Measurements from ENCODE around the gene ITGA7. TPM values are rescaled to one million over a fixed set of nuclear protein-coding genes. Genes with fewer than 3 reads are reported as not detected.

ITGA7 gene
- total and polyA plus RNA-seq, 4 donors = 34.4 to 115 (median 66.4) TPM

DNA sequence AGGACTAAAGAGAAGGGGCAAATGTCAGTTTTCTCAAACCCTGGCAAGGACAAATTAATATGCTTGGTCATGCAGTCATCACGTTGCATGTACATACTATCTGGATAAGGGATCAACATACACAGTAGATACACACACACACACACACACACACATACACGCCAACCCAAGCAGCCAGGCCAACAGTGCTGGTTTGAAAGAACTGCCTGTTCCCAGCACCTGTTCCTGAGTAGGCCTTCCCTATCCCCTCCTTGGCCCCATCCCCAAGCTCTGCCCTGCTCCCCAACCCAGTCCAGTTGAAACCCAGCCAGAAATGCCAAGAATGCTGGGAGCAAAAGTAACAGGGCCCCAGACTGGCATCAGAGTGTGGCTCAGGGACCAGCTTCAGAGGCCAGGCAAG, 4.4 kb downstream of the ITGA7 start:
- no peak overlapping the region for H3K27ac ChIP-seq (ENCODE audit: low read depth, low read length)
- peaks cover 29% of the 10 kb centered on the region for H3K36me3 ChIP-seq (ENCODE audit: control insufficient read depth, insufficient read depth, low read length)
- H3K27me3 ChIP-seq (ENCODE audit: control insufficient read depth, insufficient read depth, low read length) = no peaks in the 10 kb centered on the region
- H3K4me1 ChIP-seq (ENCODE audit: control insufficient read depth, insufficient read depth, low read length) = peaks cover 44% of the 10 kb centered on the region
- no peaks in the 10 kb centered on the region for H3K9me3 ChIP-seq (ENCODE audit: control insufficient read depth, insufficient read depth, low read length)
- 78% methylated on average over 2 of the region's 2 CpGs for WGBS (ENCODE audit: insufficient coverage)
- DNase-seq (ENCODE audit: low read depth in 4 of 6, low spot score in 6 of 6) = peak in 2 of 6 donors; percentile 27 to 60
- H3K4me3 ChIP-seq (ENCODE audit: low read depth, low read length) = no peak overlapping the region

DNA sequence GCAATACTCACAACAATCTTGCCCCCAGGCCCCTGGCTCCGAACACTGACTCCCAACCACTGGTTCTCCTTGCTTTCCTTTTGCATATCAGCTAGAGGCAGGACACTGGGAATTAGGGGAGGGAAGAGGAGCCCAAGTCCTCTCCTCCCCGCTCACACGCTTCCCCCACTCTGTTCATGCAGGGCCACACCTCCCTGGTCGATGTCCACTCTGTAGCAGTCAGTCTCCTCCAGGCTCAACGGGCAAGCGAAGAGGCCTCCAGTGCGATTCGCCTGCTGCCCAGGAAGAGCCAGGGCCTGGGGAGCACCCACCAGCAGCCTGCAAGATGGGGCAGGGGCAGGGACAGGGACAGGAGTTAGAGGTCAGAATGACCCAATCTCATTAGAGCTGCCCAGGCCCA, 4.8 kb downstream of the ITGA7 start:
- peaks cover 33% of the 10 kb centered on the region for H3K36me3 ChIP-seq (ENCODE audit: control insufficient read depth, insufficient read depth, low read length)
- whole genome bisulfite sequencing (ENCODE audit: insufficient coverage) = 100% methylated on average over 6 of the region's 8 CpGs
- no peaks in the 10 kb centered on the region for H3K27me3 ChIP-seq (ENCODE audit: control insufficient read depth, insufficient read depth, low read length)
- no peak for DNase-seq (ENCODE audit: low read depth in 4 of 6, low spot score in 6 of 6)
- H3K27ac ChIP-seq (ENCODE audit: low read depth, low read length) = no peak overlapping the region
- H3K9me3 ChIP-seq (ENCODE audit: control insufficient read depth, insufficient read depth, low read length) = no peaks in the 10 kb centered on the region
- peaks cover 40% of the 10 kb centered on the region for H3K4me1 ChIP-seq (ENCODE audit: control insufficient read depth, insufficient read depth, low read length)
- H3K4me3 ChIP-seq (ENCODE audit: low read depth, low read length) = no peak overlapping the region

DNA sequence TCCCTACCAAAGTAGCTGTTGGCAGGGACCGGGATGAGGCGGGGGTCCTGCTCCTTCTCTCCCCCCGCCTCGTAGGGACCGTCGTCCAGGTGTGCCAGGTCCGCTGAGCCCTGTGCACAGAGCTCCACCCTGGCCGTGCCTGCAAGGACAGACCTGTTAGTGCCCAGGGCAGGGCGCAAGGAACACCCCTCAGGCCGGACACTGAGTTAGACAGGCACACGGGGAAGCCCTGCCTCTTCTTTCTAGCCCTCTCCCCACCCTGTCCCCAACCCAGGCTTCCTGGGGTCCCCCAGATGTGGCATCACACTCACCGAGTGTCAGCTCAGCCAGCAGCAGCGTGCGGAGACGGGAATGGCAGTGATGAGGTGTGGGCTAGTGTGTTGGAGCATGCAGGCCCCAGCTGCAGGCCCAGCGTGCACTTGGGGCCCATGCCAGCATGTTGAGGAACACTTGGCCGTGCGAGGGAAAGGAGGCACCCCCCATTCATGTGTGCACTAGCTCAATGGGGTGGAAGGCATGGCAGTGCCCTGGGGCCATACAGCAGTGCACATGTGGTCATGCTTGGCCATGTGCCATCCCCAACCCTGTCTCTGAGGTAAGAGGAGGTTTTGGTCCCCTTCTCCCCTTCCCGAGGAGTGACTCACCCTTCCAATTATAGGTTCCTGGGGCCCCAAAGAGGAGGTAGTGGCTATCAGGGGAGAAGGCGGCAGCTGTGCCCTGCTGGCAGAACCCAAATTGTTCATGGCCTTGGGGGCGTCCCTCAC, 7.3 kb downstream of the ITGA7 start:
- no peak overlapping the region for H3K27ac ChIP-seq (ENCODE audit: low read depth, low read length)
- no peak overlapping the region for H3K4me3 ChIP-seq (ENCODE audit: low read depth, low read length)
- no peaks in the 10 kb centered on the region for H3K9me3 ChIP-seq (ENCODE audit: control insufficient read depth, insufficient read depth, low read length)
- DNase-seq (ENCODE audit: low read depth in 4 of 6, low spot score in 6 of 6) = peak in 1 of 6 donors; percentile 12
- peaks cover 55% of the 10 kb centered on the region for H3K36me3 ChIP-seq (ENCODE audit: control insufficient read depth, insufficient read depth, low read length)
- H3K4me1 ChIP-seq (ENCODE audit: control insufficient read depth, insufficient read depth, low read length) = peaks cover 21% of the 10 kb centered on the region
- no peaks in the 10 kb centered on the region for H3K27me3 ChIP-seq (ENCODE audit: control insufficient read depth, insufficient read depth, low read length)
- 80% methylated on average over 16 of the region's 21 CpGs for WGBS (ENCODE audit: insufficient coverage)

GRCh38 chr12:55699471-55700055, 8.1 kb downstream of the ITGA7 start:
- peaks cover 63% of the 10 kb centered on the region for H3K36me3 ChIP-seq (ENCODE audit: control insufficient read depth, insufficient read depth, low read length)
- 72% methylated on average over 5 of the region's 5 CpGs for WGBS (ENCODE audit: insufficient coverage)
- no peak for DNase-seq (ENCODE audit: low read depth in 4 of 6, low spot score in 6 of 6)
- no peaks in the 10 kb centered on the region for H3K27me3 ChIP-seq (ENCODE audit: control insufficient read depth, insufficient read depth, low read length)
- H3K9me3 ChIP-seq (ENCODE audit: control insufficient read depth, insufficient read depth, low read length) = no peaks in the 10 kb centered on the region
- H3K27ac ChIP-seq (ENCODE audit: low read depth, low read length) = no peak overlapping the region
- H3K4me3 ChIP-seq (ENCODE audit: low read depth, low read length) = no peak overlapping the region
- peaks cover 16% of the 10 kb centered on the region for H3K4me1 ChIP-seq (ENCODE audit: control insufficient read depth, insufficient read depth, low read length)

DNA sequence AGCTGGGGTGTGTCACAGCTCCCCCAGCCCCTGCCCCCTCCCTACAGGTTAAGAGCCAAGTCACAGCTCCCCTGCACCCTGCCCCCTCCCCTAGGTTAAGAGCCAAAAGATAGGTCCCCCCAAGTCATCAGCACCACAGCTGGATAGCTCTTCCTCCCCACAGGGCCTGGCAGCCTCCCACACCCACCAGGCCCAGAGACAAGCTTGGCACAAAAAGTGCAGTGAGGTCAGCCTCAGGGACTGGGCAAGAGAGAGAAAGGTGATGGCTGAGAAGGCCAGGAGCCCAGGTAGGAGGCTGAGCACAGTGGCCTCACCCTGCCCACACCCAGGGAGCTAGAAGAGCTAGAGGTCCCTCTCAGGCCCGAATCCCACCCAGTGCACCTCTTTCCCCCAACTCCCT, 8.7 kb downstream of the ITGA7 start:
- H3K9me3 ChIP-seq (ENCODE audit: control insufficient read depth, insufficient read depth, low read length) = no peaks in the 10 kb centered on the region
- no peak for DNase-seq (ENCODE audit: low read depth in 4 of 6, low spot score in 6 of 6)
- no peaks in the 10 kb centered on the region for H3K27me3 ChIP-seq (ENCODE audit: control insufficient read depth, insufficient read depth, low read length)
- H3K27ac ChIP-seq (ENCODE audit: low read depth, low read length) = no peak overlapping the region
- WGBS (ENCODE audit: insufficient coverage) = no CpG with 5 or more reads among the region's 1 CpG
- H3K4me1 ChIP-seq (ENCODE audit: control insufficient read depth, insufficient read depth, low read length) = peaks cover 14% of the 10 kb centered on the region
- no peak overlapping the region for H3K4me3 ChIP-seq (ENCODE audit: low read depth, low read length)
- peaks cover 69% of the 10 kb centered on the region for H3K36me3 ChIP-seq (ENCODE audit: control insufficient read depth, insufficient read depth, low read length)

DNA sequence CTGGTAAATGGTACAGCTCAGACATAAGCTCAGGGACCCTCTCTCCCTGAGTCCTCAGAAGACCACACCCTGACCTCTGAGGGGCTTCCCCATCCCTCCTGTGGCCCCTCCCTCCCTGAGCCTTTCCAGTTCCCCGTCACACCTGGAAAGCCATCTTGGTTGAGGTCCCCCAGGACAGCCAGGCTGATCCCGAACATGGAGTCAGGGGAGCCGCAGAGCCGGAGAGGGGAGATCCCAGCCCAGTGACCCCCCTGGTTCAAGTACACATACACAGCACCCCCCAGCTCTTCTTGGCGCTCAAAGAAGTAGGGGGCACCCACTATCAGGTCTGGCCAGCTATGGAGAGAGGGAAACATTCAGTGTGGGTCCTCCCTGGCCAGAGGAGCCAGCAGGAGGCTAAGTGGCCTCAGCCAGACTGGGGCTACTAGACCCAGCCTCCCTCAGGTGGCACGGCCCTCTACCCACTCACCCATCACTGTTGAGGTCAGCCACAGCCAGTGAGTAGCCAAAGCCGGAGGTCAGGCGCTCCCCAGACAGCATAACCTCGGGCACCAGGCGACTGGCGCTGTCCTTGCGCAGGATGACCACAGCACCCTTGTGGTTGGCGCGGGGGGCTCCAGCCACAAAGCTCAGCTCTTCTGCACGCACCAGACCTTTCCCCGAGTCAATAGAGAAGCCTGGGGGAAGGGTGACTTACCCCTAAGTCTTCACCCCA, 9.3 kb downstream of the ITGA7 start:
- H3K27me3 ChIP-seq (ENCODE audit: control insufficient read depth, insufficient read depth, low read length) = no peaks in the 10 kb centered on the region
- WGBS (ENCODE audit: insufficient coverage) = 88% methylated on average over 14 of the region's 16 CpGs
- H3K27ac ChIP-seq (ENCODE audit: low read depth, low read length) = no peak overlapping the region
- H3K36me3 ChIP-seq (ENCODE audit: control insufficient read depth, insufficient read depth, low read length) = peaks cover 75% of the 10 kb centered on the region
- no peak for DNase-seq (ENCODE audit: low read depth in 4 of 6, low spot score in 6 of 6)
- peaks cover 8% of the 10 kb centered on the region for H3K4me1 ChIP-seq (ENCODE audit: control insufficient read depth, insufficient read depth, low read length)
- no peak overlapping the region for H3K4me3 ChIP-seq (ENCODE audit: low read depth, low read length)
- H3K9me3 ChIP-seq (ENCODE audit: control insufficient read depth, insufficient read depth, low read length) = no peaks in the 10 kb centered on the region

DNA sequence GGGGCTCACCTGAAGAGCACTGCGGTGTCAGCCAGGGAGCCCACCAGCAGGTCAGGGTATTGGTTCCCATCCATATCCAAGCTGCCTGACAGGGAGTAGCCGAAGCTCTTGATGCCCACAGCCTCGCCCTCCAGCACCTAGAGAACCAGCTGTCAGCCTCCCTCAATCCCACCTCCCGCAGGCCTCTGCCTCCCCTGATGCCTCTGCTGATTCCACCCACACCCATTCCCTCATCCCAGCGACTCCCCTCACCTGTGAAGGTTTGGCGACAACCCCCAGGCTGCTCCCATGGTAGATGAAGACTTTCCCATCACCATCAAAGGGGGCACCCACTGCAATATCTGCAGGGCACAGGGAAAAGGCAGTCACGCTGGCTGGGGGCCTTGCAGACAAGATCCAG, 10.0 kb downstream of the ITGA7 start:
- peaks cover 1% of the 10 kb centered on the region for H3K4me1 ChIP-seq (ENCODE audit: control insufficient read depth, insufficient read depth, low read length)
- no peak overlapping the region for H3K4me3 ChIP-seq (ENCODE audit: low read depth, low read length)
- no peaks in the 10 kb centered on the region for H3K9me3 ChIP-seq (ENCODE audit: control insufficient read depth, insufficient read depth, low read length)
- H3K36me3 ChIP-seq (ENCODE audit: control insufficient read depth, insufficient read depth, low read length) = peaks cover 77% of the 10 kb centered on the region
- DNase-seq (ENCODE audit: low read depth in 4 of 6, low spot score in 6 of 6) = no peak
- H3K27ac ChIP-seq (ENCODE audit: low read depth, low read length) = no peak overlapping the region
- WGBS (ENCODE audit: insufficient coverage) = 85% methylated on average over 6 of the region's 7 CpGs
- no peaks in the 10 kb centered on the region for H3K27me3 ChIP-seq (ENCODE audit: control insufficient read depth, insufficient read depth, low read length)

- 93% methylated on average over 16 of the region's 19 CpGs for WGBS (ENCODE audit: insufficient coverage)
- Histone ChIP-seq H3K4me3 (ENCODE audit: low read depth, low read length) (no peak overlapping the region), H3K9me3 (ENCODE audit: control insufficient read depth, insufficient read depth, low read length) (no peaks in the 10 kb centered on the region), H3K27me3 (ENCODE audit: control insufficient read depth, insufficient read depth, low read length) (no peaks in the 10 kb centered on the region), H3K36me3 (ENCODE audit: control insufficient read depth, insufficient read depth, low read length) (peaks cover 79% of the 10 kb centered on the region), H3K4me1 (ENCODE audit: control insufficient read depth, insufficient read depth, low read length) (no peaks in the 10 kb centered on the region), H3K27ac (ENCODE audit: low read depth, low read length) (no peak overlapping the region)
- no peak for DNase-seq (ENCODE audit: low read depth in 4 of 6, low spot score in 6 of 6)
These were observed 10.8 kb downstream of the ITGA7 start for GRCh38 chr12:55696796-55697462.

DNA sequence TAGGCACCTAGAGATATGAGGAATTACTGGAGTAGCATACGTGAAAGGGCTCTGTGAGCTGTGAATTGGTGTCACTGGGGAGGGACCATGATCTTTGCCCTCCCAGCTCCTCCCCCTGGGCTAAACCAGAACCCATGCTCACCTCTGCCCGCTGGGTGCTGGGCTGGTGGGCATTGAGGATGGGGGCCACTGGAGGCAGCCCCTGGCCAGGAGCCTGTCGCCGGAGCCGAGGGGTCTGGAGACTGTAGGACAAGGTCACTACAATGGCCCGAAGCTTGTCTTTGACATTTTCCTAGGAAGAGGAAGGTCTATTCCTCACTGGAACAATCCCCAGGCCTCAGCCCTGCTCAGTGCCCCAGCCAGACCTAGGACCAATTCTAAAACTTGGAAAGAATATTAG, 11.6 kb downstream of the ITGA7 start:
- no peak overlapping the region for H3K27ac ChIP-seq (ENCODE audit: low read depth, low read length)
- H3K4me1 ChIP-seq (ENCODE audit: control insufficient read depth, insufficient read depth, low read length) = no peaks in the 10 kb centered on the region
- H3K27me3 ChIP-seq (ENCODE audit: control insufficient read depth, insufficient read depth, low read length) = no peaks in the 10 kb centered on the region
- H3K9me3 ChIP-seq (ENCODE audit: control insufficient read depth, insufficient read depth, low read length) = no peaks in the 10 kb centered on the region
- DNase-seq (ENCODE audit: low read depth in 4 of 6, low spot score in 6 of 6) = no peak
- peaks cover 79% of the 10 kb centered on the region for H3K36me3 ChIP-seq (ENCODE audit: control insufficient read depth, insufficient read depth, low read length)
- H3K4me3 ChIP-seq (ENCODE audit: low read depth, low read length) = no peak overlapping the region
- 95% methylated on average over 4 of the region's 6 CpGs for WGBS (ENCODE audit: insufficient coverage)
